Fibroblast of the conjunctiva (primary cell): ENCODE data around the gene TOMM20.
A peak's percentile ranks its signal among the peaks of the same experiment; 100 is the strongest.
"Not testable (repeated sequence)": the region's sequence is repeated elsewhere in the genome, so short reads cannot be mapped to it uniquely, and the experiment has no call there.

Experiments
- DNase-seq: peaks from one replicate; pipeline ENCODE4 v3.0.0-alpha.2; 2010; ENCODE audit warnings: low read depth

Gene TOMM20

GRCh38 chr1:235078480-235079381 lies 49.9 kb downstream of the TOMM20 start:
- no peak for DNase-seq

- no peak for DNase-seq
These were observed 50.8 kb downstream of the TOMM20 start for GRCh38 chr1:235077571-235078479.

GRCh38 chr1:235077163-235077540 lies 51.5 kb downstream of the TOMM20 start:
- DNase-seq: no peak

GRCh38 chr1:235076504-235077162 lies 52.0 kb downstream of the TOMM20 start:
- no peak for DNase-seq

- DNase-seq: no peak
These were observed 52.8 kb downstream of the TOMM20 start for GRCh38 chr1:235075777-235076308.

GRCh38 chr1:235075048-235075776 lies 53.4 kb downstream of the TOMM20 start:
- no peak for DNase-seq

GRCh38 chr1:235074523-235075047 lies 54.1 kb downstream of the TOMM20 start:
- DNase-seq: no peak

GRCh38 chr1:235073968-235074522 lies 54.6 kb downstream of the TOMM20 start:
- DNase-seq: no peak

- DNase-seq: no peak
These were observed 55.2 kb downstream of the TOMM20 start for GRCh38 chr1:235073331-235073967.

- not testable (repeated sequence) for DNase-seq
These were observed 56.1 kb downstream of the TOMM20 start for GRCh38 chr1:235072577-235072976.

GRCh38 chr1:235072096-235072495 lies 56.5 kb downstream of the TOMM20 start:
- DNase-seq: no peak

GRCh38 chr1:235070819-235071218 lies 57.8 kb downstream of the TOMM20 start:
- no peak for DNase-seq

- no peak for DNase-seq
These were observed 58.8 kb downstream of the TOMM20 start for GRCh38 chr1:235069577-235070563.

GRCh38 chr1:235069176-235069575 lies 59.5 kb downstream of the TOMM20 start:
- no peak for DNase-seq

GRCh38 chr1:235068158-235069121 lies 60.2 kb downstream of the TOMM20 start:
- no peak for DNase-seq

GRCh38 chr1:235067396-235068157 lies 61.1 kb downstream of the TOMM20 start:
- DNase-seq: peak; percentile 96
